ENCODE results near the gene TP73.

Gene TP73

GRCh38 chr1:3638676-3639075 lies 13.6 kb upstream of the TP73 start:
- no peak overlapping the region for H3K4me3 ChIP-seq (ENCODE audit: low read depth, low read length)
- no peak for TF ChIP-seq CTCF (IDR thresholded peaks at IDR 0.05; ENCODE audit: low read depth, low read length)

DNA sequence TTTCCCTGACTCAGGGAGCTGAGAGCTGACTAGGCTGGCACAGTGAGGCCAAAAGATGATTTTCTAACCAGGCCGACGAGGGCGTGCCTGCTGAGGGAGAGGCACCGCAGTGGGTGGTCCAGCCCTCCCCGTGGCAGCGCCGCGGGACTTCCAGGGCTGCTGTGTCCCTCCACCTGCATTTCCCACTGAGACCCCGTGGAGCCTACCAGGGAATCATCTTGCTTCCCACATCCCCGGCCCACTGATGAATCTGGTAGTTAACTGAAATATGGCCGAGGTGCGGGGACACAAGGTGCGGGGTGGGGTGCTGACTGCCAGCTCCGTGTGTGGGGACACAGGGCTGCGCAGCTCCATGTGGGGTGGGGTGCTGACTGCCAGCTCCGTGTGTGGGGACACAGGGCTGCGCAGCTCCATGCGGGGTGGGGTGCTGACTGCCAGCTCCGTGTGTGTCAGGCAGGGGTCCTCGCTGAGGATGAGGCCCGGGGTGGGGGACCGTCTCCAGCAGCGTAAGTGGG lies 12.9 kb upstream of the TP73 start:
- no peak overlapping the region for H3K4me3 ChIP-seq (ENCODE audit: low read depth, low read length)
- TF ChIP-seq CTCF (IDR thresholded peaks at IDR 0.05; ENCODE audit: low read depth, low read length), result no peak

- TF ChIP-seq CTCF (IDR thresholded peaks at IDR 0.05; ENCODE audit: low read depth, low read length), result no peak
- no peak overlapping the region for H3K4me3 ChIP-seq (ENCODE audit: low read depth, low read length)
Measured at GRCh38 chr1:3640121-3640837, 12.0 kb upstream of the TP73 start.

DNA sequence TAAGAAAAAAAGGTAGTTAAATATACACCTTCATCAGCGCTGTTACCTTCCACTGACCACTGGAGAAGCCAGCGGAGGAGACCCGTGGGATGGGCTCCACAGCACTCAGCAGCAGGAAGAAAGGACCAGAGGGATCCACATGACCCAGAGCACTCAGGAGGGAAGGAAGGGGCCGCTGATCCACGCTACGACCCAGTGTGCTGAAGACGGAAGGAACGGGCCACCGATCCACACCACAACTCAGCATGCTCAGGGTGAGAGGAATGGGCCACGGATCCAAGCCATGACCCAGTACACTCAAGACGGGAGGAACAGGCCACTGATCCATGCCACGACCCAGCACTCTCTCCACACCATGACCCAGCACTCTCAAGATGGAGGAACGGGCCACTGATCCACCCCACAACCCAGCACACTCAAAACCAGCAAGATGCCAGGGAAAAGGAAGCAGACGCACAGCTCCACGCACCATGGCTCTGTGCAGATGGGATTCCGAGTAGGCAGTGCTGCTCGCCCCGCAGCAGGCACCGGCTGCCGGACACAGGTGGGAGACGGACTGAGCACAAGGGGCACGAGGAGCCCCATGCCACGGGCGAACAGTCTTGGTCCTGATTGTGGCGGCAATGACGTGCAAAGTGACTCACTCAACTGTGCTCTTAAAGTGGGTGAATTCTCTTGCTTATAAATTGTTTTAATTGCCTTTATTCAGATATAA lies 11.1 kb upstream of the TP73 start:
- no peak for TF ChIP-seq CTCF (IDR thresholded peaks at IDR 0.05; ENCODE audit: low read depth, low read length)
- H3K4me3 ChIP-seq (ENCODE audit: low read depth, low read length), result no peak overlapping the region

GRCh38 chr1:3641816-3642215 lies 10.5 kb upstream of the TP73 start:
- no peak overlapping the region for H3K4me3 ChIP-seq (ENCODE audit: low read depth, low read length)
- TF ChIP-seq CTCF (IDR thresholded peaks at IDR 0.05; ENCODE audit: low read depth, low read length), result no peak

DNA sequence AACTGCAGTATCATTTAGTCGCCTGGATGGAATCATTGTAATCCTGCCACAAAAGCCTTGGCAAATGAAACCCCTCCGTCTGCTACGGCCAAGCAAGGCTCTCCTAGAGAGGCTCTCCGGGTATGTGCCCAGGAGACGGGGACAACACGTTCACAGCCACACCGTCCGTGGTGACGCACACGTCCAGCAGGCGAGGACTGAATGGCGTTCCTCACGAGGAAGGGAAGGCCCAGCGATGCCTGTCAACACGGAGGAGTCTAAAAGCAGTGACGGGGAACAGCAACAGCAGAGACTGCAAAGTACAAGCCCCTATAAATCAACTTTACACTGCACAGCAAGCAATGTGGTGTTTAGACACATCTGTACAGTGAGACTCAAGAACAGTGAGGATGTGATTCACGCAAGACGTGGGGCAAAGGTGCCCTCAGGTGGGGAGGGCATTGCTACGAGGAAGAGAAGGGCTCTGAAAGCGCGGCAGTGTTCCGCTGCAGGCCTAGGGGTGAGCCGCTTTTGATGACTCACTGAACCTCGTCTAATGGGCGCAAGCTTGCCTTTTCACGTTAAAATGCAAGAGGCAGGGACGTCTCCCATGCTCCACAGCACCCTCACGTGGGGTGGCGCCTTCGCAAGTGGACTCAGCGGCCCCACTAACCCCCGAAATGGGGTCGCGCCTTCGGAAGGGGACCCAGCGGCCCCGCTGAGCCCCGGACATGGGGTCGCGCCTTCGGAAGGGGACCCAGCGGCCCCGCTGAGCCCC lies 9.2 kb upstream of the TP73 start:
- no peak for TF ChIP-seq CTCF (IDR thresholded peaks at IDR 0.05; ENCODE audit: low read depth, low read length)
- no peak overlapping the region for H3K4me3 ChIP-seq (ENCODE audit: low read depth, low read length)

Measured in WI38 (cell line).